ENCODE measurements around the gene RTN1.
A peak's percentile ranks its signal among the peaks of the same experiment; 100 is the strongest.

RTN1 gene, protein sequence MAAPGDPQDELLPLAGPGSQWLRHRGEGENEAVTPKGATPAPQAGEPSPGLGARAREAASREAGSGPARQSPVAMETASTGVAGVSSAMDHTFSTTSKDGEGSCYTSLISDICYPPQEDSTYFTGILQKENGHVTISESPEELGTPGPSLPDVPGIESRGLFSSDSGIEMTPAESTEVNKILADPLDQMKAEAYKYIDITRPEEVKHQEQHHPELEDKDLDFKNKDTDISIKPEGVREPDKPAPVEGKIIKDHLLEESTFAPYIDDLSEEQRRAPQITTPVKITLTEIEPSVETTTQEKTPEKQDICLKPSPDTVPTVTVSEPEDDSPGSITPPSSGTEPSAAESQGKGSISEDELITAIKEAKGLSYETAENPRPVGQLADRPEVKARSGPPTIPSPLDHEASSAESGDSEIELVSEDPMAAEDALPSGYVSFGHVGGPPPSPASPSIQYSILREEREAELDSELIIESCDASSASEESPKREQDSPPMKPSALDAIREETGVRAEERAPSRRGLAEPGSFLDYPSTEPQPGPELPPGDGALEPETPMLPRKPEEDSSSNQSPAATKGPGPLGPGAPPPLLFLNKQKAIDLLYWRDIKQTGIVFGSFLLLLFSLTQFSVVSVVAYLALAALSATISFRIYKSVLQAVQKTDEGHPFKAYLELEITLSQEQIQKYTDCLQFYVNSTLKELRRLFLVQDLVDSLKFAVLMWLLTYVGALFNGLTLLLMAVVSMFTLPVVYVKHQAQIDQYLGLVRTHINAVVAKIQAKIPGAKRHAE

DNA sequence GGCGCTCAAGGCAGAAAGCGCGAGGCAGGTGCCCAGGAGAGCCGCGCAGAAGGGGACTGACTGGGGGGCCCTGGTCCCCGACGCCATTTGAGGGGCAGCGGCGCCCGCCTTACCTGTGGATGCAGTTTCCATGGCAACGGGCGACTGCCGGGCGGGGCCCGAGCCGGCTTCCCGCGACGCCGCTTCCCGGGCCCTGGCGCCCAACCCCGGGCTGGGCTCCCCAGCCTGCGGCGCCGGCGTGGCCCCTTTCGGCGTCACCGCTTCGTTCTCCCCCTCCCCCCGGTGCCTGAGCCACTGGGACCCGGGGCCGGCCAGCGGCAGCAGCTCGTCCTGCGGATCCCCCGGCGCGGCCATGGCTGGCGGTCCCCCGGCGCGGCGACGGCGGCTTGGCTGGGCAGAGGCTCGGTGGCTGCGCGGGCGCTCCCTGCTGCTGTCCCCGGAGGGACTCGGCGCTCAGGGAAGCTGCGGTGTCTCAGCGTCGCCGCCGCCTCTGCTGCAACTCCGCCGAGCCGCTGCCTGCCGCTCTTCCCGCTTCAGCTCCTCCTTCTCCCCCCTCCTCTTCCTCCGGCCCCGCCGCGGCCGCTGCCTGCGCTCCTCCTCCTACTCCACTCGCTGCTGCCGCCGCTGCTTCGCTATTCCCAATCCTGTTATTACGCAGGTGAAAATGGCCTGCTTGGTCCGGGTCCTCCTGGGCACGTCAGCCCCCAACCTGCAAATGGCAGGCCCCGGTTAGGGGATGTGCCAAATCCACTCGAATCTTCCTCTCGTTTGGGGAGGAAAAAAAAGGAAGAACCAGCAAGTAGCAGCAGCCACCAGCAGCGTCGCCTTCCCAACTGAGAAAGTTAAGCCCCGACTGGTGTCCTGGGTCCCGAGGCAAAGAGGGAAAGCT lies at the start of gene RTN1:
RTN1 (minus strand) TSS at position 500 of the 889 bp plus-strand sequence; CDS start at position 354, 146 bp downstream.
- H3K9me3 Mint-ChIP-seq, result no peaks in the 10 kb centered on the region
- peaks cover 66% of the 10 kb centered on the region for H3K27me3 Mint-ChIP-seq
- H3K27ac Mint-ChIP-seq, result no peak within 1 kb of the TSS
- no peaks in the 10 kb centered on the region for H3K36me3 Mint-ChIP-seq (ENCODE audit: low read depth)
- H3K4me1 Mint-ChIP-seq (ENCODE audit: low read depth), result peaks cover 7% of the 10 kb centered on the region
- peak within 1 kb of the TSS; percentile 78 for H3K4me3 Mint-ChIP-seq
- peak; percentile 42 for DNase-seq

DNA sequence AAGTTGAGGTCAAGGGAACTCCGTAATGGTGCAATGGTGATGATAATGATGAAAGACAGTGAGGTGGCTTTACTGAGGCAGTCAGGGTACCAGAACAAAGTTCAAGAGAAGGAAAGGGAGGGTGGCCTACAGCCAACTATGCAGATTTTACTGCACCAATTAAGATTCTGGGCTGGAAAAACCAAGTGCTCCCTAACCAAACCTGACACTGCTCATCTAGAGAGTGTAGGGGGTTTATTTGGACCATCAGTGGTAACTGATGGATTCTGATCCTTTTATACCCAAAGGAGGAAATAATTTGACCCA lies 49.8 kb upstream of the RTN1 start:
- Mint-ChIP-seq H3K36me3 (ENCODE audit: low read depth) (no peaks in the 10 kb centered on the region), H3K27me3 (peaks cover 67% of the 10 kb centered on the region), H3K27ac (no peak overlapping the region), H3K4me3 (peak overlapping the region; percentile 32), H3K4me1 (ENCODE audit: low read depth) (peaks cover 10% of the 10 kb centered on the region), H3K9me3 (no peaks in the 10 kb centered on the region)
- no peak for DNase-seq

DNA sequence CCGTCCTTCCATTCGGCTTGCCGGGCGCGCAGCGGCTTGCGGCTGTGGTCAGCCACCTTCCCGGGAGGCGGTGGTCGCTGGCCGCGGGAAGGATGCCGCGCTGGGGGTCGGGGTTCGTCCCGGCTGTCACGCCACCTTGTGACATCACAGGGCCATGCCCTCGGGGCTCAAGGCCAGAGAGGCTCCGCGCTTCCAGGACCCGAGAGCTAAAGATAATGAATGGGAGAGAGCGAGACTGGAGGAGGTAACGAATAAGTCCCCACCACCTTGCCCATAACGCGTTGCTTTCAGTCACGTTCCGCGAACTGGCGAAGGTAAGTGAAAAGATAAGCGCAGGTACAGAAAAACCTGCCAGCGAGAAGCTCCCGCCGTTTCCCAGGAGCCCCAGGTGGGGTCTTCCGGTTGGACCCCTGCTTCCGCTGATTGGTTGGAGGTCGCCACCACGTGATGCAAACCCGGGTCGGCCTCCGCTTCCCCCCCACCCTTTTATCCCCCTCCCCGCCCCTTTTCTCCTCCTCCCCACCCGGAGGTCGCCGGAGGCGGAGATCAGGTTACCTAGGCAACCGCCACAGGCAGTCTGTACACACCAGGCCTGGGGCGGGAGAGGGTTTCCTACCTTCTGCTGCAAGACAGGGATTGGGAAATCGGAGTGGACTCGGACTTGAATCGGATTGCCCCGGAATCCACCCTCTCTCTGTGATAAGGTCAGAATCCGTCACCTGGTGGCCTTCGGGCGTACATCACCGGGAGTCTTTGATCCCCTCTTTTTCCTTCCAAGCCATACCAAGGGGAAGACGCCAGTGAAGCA lies 49.2 kb upstream of the RTN1 start, which contains the start of gene LRRC9:
LRRC9 (plus strand) TSS at position 575 of the 808 bp plus-strand sequence.
- Mint-ChIP-seq H3K9me3 (no peaks in the 10 kb centered on the region), H3K27me3 (peaks cover 65% of the 10 kb centered on the region), H3K4me3 (peak within 1 kb of the TSS; percentile 72), H3K36me3 (ENCODE audit: low read depth) (no peaks in the 10 kb centered on the region), H3K27ac (peak within 1 kb of the TSS; percentile 26), H3K4me1 (ENCODE audit: low read depth) (peaks cover 10% of the 10 kb centered on the region)
- peak; percentile 37 for DNase-seq

DNA sequence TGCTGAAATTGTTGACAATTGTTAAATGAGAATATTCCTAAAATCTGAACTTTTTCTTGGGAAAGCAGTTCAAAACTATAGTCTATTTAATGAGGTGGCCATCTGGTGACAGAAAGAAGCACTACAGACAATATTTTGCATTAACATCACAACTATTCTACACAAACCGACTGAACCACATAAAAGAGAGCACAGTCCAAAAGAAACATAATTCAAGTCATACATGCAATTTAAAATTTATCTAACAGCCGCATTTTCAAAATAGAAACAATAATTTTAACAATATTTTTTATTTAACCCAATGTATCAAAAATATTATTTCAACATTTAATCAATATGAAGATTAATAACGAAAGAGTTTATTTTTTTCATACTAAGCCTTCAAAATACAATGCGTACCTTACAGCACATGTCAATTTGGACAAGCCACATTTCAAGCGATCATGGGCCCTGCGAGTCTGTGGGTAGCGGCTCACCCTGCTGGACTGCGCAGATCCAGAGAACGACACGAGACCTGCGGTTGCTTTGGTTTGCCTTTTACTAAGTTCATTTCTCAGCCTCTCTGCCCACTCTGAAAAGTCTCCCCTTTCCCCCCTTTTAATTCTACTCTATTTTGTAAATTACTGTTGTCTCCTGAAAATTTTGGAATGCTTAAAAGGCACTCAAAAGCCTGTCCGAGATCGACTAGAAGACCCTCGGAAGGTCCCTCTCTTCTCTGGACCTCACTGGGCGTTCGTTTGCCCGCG lies 48.4 kb upstream of the RTN1 start:
- DNase-seq, result peak; percentile 32
- H3K27me3 Mint-ChIP-seq, result peaks cover 60% of the 10 kb centered on the region
- no peaks in the 10 kb centered on the region for H3K36me3 Mint-ChIP-seq (ENCODE audit: low read depth)
- H3K4me3 Mint-ChIP-seq, result peak overlapping the region; percentile 72
- H3K27ac Mint-ChIP-seq, result peak overlapping the region; percentile 26
- peaks cover 10% of the 10 kb centered on the region for H3K4me1 Mint-ChIP-seq (ENCODE audit: low read depth)
- H3K9me3 Mint-ChIP-seq, result no peaks in the 10 kb centered on the region

- no peaks in the 10 kb centered on the region for H3K4me1 Mint-ChIP-seq (ENCODE audit: low read depth)
- no peak overlapping the region for H3K4me3 Mint-ChIP-seq
- H3K27me3 Mint-ChIP-seq, result peaks cover 39% of the 10 kb centered on the region
These were observed 42.6 kb upstream of the RTN1 start for GRCh38 chr14:59913187-59913586.

GRCh38 chr14:59912443-59912842 lies 41.9 kb upstream of the RTN1 start:
- Mint-ChIP-seq H3K4me1 (ENCODE audit: low read depth) (no peaks in the 10 kb centered on the region), H3K36me3 (ENCODE audit: low read depth) (no peaks in the 10 kb centered on the region), H3K27ac (no peak overlapping the region), H3K27me3 (peaks cover 38% of the 10 kb centered on the region), H3K9me3 (no peaks in the 10 kb centered on the region), H3K4me3 (no peak overlapping the region)
- DNase-seq, result no peak

More at GRCh38 chr14:59913187-59913586, 42.6 kb upstream of the RTN1 start:
- DNase-seq, result no peak
- H3K36me3 Mint-ChIP-seq (ENCODE audit: low read depth), result no peaks in the 10 kb centered on the region
- no peaks in the 10 kb centered on the region for H3K9me3 Mint-ChIP-seq
- no peak overlapping the region for H3K27ac Mint-ChIP-seq

DNA sequence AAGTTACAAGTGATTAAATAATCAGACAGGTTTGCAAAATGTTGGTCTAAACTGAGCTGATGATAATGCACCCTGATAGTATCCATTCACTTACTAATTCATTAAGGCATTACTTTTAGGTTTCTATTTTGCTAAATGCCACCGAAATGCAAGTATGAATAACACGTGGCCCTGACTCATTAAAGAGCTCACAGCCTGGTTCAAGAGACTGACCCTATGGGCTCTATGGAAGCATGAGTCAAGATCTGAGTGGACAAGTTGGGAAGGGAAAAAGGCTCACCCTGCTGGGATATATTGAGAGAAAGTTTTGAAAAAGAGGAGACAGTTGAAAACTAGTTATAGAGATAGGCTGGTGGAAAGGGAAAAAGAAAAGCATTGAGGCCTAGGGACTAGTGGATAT lies 34.6 kb upstream of the RTN1 start:
- Mint-ChIP-seq H3K9me3 (no peaks in the 10 kb centered on the region), H3K27ac (no peak overlapping the region), H3K36me3 (ENCODE audit: low read depth) (no peaks in the 10 kb centered on the region), H3K27me3 (peaks cover 25% of the 10 kb centered on the region), H3K4me1 (ENCODE audit: low read depth) (no peaks in the 10 kb centered on the region), H3K4me3 (no peak overlapping the region)
- no peak for DNase-seq

GRCh38 chr14:59904184-59904583 lies 33.6 kb upstream of the RTN1 start:
- no peaks in the 10 kb centered on the region for H3K4me1 Mint-ChIP-seq (ENCODE audit: low read depth)
- H3K27me3 Mint-ChIP-seq, result peaks cover 15% of the 10 kb centered on the region
- H3K36me3 Mint-ChIP-seq (ENCODE audit: low read depth), result no peaks in the 10 kb centered on the region
- no peaks in the 10 kb centered on the region for H3K9me3 Mint-ChIP-seq
- no peak for DNase-seq
- H3K4me3 Mint-ChIP-seq, result no peak overlapping the region
- no peak overlapping the region for H3K27ac Mint-ChIP-seq

DNA sequence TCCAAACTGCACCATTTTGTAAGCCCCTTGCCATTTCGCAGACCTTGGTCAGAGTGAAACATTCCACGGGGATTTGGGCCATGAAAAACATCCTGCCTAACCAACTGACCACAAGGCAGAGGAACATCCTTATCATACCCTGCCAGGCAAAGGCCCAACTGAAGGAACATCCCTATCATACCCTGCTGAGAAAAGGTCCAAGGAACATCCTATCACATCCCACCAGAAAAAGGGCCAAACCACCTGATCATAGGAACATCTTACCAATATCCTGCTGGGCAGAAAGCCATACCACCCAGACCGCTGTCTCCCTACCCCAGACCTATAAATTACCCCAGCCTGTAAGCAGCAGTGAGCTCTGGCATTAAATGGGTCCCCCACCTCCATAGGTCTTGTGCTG lies 30.0 kb upstream of the RTN1 start:
- Mint-ChIP-seq H3K27me3 (peaks cover 17% of the 10 kb centered on the region), H3K4me1 (ENCODE audit: low read depth) (no peaks in the 10 kb centered on the region), H3K9me3 (no peaks in the 10 kb centered on the region), H3K27ac (no peak overlapping the region), H3K36me3 (ENCODE audit: low read depth) (no peaks in the 10 kb centered on the region), H3K4me3 (no peak overlapping the region)
- DNase-seq, result no peak

DNA sequence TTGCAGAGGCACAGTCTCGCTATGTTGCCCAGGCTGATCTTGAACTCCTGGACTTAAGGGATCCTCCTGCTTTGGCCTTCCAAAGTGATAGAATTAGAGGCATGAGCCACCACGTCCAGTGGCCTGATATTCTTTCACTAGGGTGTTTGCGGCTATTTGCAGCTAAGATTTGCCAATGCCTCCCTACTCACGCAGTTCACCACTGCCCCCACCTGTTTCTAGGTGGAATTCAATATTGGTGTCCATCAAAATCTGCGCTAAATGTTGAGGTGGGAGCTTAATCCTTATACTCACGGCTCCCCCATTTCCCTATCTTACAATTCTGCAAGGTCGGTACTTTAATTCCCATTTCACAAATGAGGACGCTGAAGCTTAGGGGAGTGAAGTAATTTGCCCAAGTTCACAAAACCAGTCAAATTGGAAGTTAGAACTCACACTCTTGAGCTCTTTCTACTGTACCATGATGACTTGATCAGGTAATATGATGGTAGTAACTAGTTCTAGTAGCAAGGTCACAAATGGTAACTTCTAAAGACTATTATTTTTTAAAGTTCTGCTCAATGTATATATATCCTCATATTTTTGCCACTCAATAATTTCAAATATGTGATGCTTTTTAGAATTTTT lies 27.3 kb upstream of the RTN1 start:
- no peak for DNase-seq
- Mint-ChIP-seq H3K27me3 (peaks cover 17% of the 10 kb centered on the region), H3K9me3 (no peaks in the 10 kb centered on the region), H3K4me1 (ENCODE audit: low read depth) (no peaks in the 10 kb centered on the region), H3K36me3 (ENCODE audit: low read depth) (no peaks in the 10 kb centered on the region), H3K4me3 (no peak overlapping the region), H3K27ac (no peak overlapping the region)

GRCh38 chr14:59895721-59896120 lies 25.1 kb upstream of the RTN1 start:
- Mint-ChIP-seq H3K4me3 (no peak overlapping the region), H3K27me3 (peaks cover 17% of the 10 kb centered on the region), H3K36me3 (ENCODE audit: low read depth) (no peaks in the 10 kb centered on the region), H3K4me1 (ENCODE audit: low read depth) (no peaks in the 10 kb centered on the region), H3K27ac (no peak overlapping the region), H3K9me3 (no peaks in the 10 kb centered on the region)
- no peak for DNase-seq

GRCh38 chr14:59890676-59891075 lies 20.1 kb upstream of the RTN1 start:
- H3K36me3 Mint-ChIP-seq (ENCODE audit: low read depth), result no peaks in the 10 kb centered on the region

GRCh38 chr14:59882957-59883356 lies 12.4 kb upstream of the RTN1 start:
- Mint-ChIP-seq H3K4me1 (ENCODE audit: low read depth) (no peaks in the 10 kb centered on the region), H3K36me3 (ENCODE audit: low read depth) (no peaks in the 10 kb centered on the region), H3K27me3 (peaks cover 46% of the 10 kb centered on the region), H3K9me3 (peaks cover 5% of the 10 kb centered on the region), H3K27ac (no peak overlapping the region), H3K4me3 (no peak overlapping the region)
- no peak for DNase-seq

More at GRCh38 chr14:59890676-59891075, 20.1 kb upstream of the RTN1 start:
- DNase-seq, result no peak
- H3K9me3 Mint-ChIP-seq, result no peaks in the 10 kb centered on the region
- no peak overlapping the region for H3K4me3 Mint-ChIP-seq
- H3K4me1 Mint-ChIP-seq (ENCODE audit: low read depth), result no peaks in the 10 kb centered on the region
- peaks cover 29% of the 10 kb centered on the region for H3K27me3 Mint-ChIP-seq
- H3K27ac Mint-ChIP-seq, result no peak overlapping the region

All from activated T-cell treated with anti-CD3 and anti-CD28 coated beads, Interleukin-2, amount 50 U/mL, for 24 hours (primary cell).